ENCODE data around the gene RARRES1. TPM values are rescaled to one million over a fixed set of nuclear protein-coding genes. Genes with fewer than 3 reads are reported as not detected.

RARRES1 gene
- total RNA-seq, 1 experiment from 2014 or later: 0.35 TPM

- TF ChIP-seq GABPB1 (CRISPR knock-in tag; IDR thresholded peaks at IDR 0.05): no peak
- no peak for TF ChIP-seq NR2C2 (CRISPR knock-in tag; IDR thresholded peaks at IDR 0.05)
- Mint-ChIP-seq H3K9me3 (no peaks in the 10 kb centered on the region), H3K36me3 (no peaks in the 10 kb centered on the region), H3K27me3 (ENCODE audit: low read depth) (no peaks in the 10 kb centered on the region), H3K4me3 (no peak overlapping the region), H3K4me1 (no peaks in the 10 kb centered on the region), H3K27ac (no peak overlapping the region)
- ChIA-PET CTCF (interaction anchor here (0.9 kb wide), 1 partner anchor 26 kb away, joined by 3 read pairs; no protein-coding TSS in a partner anchor), POLR2A (no interaction called here)
- DNase-seq (ENCODE audit: low spot score) (no peak), ATAC-seq (no peak)
These were observed 21.6 kb upstream of the RARRES1 start for GRCh38 chr3:158753854-158754253.

DNA sequence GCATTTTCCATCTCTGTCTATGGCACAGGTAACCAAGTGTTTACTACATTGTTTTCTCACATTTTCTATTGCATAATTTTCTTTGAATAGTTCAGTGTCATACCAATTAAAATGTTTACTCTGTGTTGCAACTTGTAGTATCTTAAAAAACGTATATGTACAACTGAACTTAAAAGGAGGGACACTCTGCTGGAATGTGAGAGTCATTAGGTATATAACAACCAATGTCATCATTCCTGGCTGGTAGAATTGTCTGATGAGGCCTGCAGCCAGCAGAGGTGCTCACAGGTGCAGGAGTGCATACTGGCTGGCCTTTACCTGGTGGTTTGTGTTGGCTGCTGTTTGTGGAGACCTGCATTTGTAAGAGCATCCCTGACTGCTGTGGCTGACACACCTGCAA is 19.1 kb upstream of the RARRES1 start:
- ChIA-PET POLR2A (no interaction called here), CTCF (no interaction called here)
- ATAC-seq (no peak), DNase-seq (ENCODE audit: low spot score) (no peak)
- H3K27me3 Mint-ChIP-seq (ENCODE audit: low read depth): no peaks in the 10 kb centered on the region
- H3K4me3 Mint-ChIP-seq: no peak overlapping the region
- no peaks in the 10 kb centered on the region for H3K4me1 Mint-ChIP-seq
- no peaks in the 10 kb centered on the region for H3K9me3 Mint-ChIP-seq
- TF ChIP-seq SMAD3 (CRISPR knock-in tag; IDR thresholded peaks at IDR 0.05; ENCODE audit: borderline replicate concordance): no peak
- TF ChIP-seq, protein P1, sequence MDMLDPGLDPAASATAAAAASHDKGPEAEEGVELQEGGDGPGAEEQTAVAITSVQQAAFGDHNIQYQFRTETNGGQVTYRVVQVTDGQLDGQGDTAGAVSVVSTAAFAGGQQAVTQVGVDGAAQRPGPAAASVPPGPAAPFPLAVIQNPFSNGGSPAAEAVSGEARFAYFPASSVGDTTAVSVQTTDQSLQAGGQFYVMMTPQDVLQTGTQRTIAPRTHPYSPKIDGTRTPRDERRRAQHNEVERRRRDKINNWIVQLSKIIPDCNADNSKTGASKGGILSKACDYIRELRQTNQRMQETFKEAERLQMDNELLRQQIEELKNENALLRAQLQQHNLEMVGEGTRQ (CRISPR knock-in tag; IDR thresholded peaks at IDR 0.05): no peak
- TF ChIP-seq, protein P2, sequence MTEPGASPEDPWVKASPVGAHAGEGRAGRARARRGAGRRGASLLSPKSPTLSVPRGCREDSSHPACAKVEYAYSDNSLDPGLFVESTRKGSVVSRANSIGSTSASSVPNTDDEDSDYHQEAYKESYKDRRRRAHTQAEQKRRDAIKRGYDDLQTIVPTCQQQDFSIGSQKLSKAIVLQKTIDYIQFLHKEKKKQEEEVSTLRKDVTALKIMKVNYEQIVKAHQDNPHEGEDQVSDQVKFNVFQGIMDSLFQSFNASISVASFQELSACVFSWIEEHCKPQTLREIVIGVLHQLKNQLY (CRISPR knock-in tag; IDR thresholded peaks at IDR 0.05): no peak
- no peak for TF ChIP-seq PREB (CRISPR knock-in tag; IDR thresholded peaks at IDR 0.05; ENCODE audit: borderline replicate concordance)
- TF ChIP-seq, protein P3, sequence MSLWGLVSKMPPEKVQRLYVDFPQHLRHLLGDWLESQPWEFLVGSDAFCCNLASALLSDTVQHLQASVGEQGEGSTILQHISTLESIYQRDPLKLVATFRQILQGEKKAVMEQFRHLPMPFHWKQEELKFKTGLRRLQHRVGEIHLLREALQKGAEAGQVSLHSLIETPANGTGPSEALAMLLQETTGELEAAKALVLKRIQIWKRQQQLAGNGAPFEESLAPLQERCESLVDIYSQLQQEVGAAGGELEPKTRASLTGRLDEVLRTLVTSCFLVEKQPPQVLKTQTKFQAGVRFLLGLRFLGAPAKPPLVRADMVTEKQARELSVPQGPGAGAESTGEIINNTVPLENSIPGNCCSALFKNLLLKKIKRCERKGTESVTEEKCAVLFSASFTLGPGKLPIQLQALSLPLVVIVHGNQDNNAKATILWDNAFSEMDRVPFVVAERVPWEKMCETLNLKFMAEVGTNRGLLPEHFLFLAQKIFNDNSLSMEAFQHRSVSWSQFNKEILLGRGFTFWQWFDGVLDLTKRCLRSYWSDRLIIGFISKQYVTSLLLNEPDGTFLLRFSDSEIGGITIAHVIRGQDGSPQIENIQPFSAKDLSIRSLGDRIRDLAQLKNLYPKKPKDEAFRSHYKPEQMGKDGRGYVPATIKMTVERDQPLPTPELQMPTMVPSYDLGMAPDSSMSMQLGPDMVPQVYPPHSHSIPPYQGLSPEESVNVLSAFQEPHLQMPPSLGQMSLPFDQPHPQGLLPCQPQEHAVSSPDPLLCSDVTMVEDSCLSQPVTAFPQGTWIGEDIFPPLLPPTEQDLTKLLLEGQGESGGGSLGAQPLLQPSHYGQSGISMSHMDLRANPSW (CRISPR knock-in tag; conservative IDR thresholded peaks at IDR 0.05; ENCODE audit: low read depth): no peak
- TF ChIP-seq SMAD4 (CRISPR knock-in tag; IDR thresholded peaks at IDR 0.05): no peak
- TF ChIP-seq HMGA2 (CRISPR knock-in tag; IDR thresholded peaks at IDR 0.05): no peak
- TF ChIP-seq NFATC4 (CRISPR knock-in tag; IDR thresholded peaks at IDR 0.05): no peak
- no peaks in the 10 kb centered on the region for H3K36me3 Mint-ChIP-seq
- H3K27ac Mint-ChIP-seq: no peak overlapping the region

- ChIA-PET POLR2A (no interaction called here), CTCF (interaction anchor here (1.3 kb wide), 1 partner anchor 23 kb away, joined by 5 read pairs; no protein-coding TSS in a partner anchor)
- Mint-ChIP-seq H3K36me3 (peaks cover 4% of the 10 kb centered on the region; the same call in 1 of the 2 replicates), H3K4me3 (no peak overlapping the region), H3K27ac (no peak overlapping the region), H3K9me3 (peaks cover 3% of the 10 kb centered on the region), H3K27me3 (ENCODE audit: low read depth) (no peaks in the 10 kb centered on the region), H3K4me1 (no peaks in the 10 kb centered on the region)
- TF ChIP-seq NR3C1 (CRISPR knock-in tag; conservative IDR thresholded peaks at IDR 0.05; ENCODE audit: low read depth) (no peak), MXD4 (CRISPR knock-in tag; IDR thresholded peaks at IDR 0.05; ENCODE audit: borderline replicate concordance) (no peak), SOX15 (CRISPR knock-in tag; IDR thresholded peaks at IDR 0.05) (no peak), CTCF (IDR thresholded peaks at IDR 0.05) (no peak)
- TF ChIP-seq, protein P4, sequence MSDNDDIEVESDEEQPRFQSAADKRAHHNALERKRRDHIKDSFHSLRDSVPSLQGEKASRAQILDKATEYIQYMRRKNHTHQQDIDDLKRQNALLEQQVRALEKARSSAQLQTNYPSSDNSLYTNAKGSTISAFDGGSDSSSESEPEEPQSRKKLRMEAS (CRISPR knock-in tag; IDR thresholded peaks at IDR 0.05): no peak
- ATAC-seq (no peak), DNase-seq (ENCODE audit: low spot score) (no peak)
These were observed 17.8 kb upstream of the RARRES1 start for GRCh38 chr3:158750016-158750415.
